ENCODE measurements around the gene PLP2.
A peak's percentile ranks its signal among the peaks of the same experiment; 100 is the strongest.
"Not testable (repeated sequence)": the region's sequence is repeated elsewhere in the genome, so short reads cannot be mapped to it uniquely, and the experiment has no call there.

PLP2 gene

DNA sequence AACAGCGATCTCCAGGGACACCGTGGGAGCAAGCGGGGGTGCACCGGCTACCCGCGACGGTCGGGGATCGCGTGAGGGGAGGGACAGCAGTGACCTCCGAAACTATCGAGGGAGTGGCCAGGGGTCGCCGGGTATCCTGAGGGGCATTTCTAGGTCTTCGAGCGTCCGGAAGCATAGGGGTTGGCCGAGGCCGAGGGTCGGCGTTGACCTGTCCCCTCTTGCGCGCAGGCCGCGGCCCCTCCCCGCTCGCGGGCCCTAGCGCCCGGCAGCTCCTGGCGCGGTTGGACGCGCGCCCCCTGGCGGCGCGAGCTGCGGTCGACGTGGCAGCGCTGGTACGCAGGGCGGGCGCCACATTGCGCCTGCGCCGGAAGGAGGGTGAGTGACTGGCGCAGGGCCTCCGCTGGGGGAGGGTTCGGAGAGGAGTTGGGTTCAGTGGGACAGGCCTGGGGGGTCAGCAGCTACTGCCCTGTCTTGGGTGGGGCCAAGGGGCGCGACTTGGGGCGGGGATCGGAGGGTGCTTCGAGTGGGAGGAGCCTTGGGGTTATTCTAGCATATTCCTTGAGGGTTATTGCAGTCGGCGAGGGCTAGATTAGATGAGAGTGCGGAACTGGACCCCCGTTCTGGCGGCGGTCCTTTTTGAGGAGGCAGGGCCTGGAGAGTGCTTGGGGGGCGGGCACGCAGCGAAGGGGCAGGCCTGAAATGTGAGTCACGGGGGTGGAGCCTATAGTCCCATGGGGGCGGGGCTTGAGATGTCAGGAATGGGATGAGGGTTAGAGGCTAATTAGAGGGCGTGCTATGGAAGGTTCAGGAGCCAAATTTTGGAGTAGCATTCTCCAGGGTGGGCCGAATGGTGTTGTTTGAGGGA lies 7.9 kb upstream of the PLP2 start:
- peak; percentile 68 for DNase-seq

DNA sequence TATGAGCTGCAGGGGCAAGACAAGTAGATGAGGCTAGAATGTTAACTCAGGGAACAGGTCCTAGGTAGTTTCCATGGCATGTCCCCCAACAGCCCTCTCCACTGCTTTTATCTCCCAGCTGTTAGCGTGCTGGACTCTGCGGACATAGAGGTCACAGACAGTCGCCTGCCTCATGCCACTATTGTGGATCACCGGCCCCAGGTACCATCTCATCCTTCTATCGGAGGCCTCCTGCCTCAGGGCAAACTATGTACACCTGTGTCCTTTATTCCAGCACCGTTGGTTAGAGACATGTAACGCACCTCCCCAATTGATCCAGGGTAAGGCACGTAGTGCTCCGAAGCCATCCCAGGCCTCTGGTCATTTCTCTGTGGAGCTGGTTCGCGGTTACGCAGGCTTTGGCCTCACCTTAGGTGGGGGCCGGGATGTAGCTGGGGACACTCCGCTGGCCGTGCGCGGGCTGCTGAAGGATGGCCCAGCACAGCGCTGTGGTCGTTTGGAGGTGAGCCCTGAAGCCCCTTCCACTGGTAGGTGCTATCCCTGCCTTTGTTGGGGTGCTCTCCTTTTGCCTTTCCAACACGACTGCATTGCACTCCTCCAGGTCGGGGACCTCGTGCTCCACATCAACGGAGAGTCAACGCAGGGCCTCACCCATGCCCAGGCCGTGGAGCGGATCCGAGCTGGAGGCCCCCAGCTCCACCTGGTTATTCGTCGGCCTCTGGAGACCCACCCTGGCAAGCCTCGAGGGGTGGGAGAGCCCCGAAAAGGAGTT lies 6.9 kb upstream of the PLP2 start:
- no peak for DNase-seq

GRCh38 chrX:49165901-49166881 lies 5.5 kb upstream of the PLP2 start:
- peak; percentile 52 for DNase-seq

DNA sequence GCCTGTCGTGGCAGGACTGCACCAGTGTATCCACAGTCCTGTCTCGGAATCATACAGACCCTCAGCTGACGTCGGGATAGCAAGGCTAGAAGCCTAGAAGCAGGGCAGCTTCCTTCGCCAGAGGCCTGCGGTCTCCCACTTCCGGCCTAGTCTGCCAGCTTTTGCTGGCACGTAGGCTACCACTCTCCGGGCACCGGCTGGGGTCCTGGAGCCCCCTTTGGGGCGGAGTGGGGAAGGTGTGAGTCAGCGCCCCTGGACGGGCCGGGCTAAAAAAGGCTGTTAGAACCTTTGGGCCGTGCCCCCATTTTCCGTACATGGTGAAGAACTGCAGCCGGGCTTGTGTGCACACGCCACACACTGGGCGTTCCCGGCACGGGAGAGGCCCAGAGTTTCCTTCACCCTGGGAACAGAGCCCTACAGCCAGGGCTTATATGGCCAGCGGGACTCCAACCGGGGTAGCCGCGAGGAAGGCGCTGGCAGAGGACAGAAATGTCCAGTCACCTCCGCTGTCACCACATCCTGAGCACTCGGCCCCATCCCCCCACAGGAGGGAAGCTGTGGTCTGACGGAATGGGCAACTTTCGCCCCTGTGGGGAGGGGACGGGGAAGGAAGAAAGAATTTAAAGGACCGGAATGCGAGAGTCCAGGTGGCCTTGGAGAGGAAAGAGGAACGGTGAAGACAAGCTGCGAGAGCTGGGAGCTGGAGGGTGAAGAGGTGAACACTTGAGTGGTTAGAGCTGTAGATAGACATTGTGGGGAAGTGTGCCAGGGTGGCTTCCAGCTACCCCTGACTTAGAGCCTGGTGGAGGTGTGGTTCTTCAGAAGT lies 4.6 kb upstream of the PLP2 start:
- DNase-seq, result peak; percentile 56

GRCh38 chrX:49167740-49168108 lies 4.0 kb upstream of the PLP2 start:
- no peak for DNase-seq

DNA sequence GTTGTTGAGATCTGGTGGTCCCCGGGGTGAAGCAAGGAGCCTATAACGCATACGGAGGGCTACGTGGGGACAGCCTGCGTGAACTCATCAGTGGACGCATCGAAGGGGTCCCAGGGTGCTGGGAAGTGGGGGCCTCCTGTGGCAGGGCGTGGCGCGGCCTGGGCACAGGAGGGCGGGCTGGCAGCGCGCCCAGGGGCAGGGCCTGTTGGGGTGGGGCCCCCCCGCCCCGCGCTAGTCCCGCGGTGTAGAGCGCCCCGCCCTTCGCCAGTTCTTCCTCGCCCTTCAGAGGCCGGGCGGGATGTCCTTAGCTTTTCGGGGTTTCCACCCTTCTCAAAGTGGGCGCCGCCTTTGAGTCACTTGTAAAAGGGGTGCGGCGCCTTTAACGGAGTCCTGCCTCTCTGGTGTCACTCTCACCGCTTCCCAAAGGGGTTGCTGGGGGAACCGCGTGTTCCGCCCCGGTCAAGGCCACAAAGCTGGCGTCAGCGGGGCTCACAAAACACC lies 632 bp downstream of the PLP2 start:
- DNase-seq, result peak; percentile 41

GRCh38 chrX:49173544-49173943 lies 1.8 kb downstream of the PLP2 start:
- DNase-seq, result not testable (repeated sequence)

- no peak for DNase-seq
Measured at GRCh38 chrX:49174723-49175122, 3.0 kb downstream of the PLP2 start.

- DNase-seq, result no peak
Measured at GRCh38 chrX:49175435-49176274, 4.0 kb downstream of the PLP2 start.

DNA sequence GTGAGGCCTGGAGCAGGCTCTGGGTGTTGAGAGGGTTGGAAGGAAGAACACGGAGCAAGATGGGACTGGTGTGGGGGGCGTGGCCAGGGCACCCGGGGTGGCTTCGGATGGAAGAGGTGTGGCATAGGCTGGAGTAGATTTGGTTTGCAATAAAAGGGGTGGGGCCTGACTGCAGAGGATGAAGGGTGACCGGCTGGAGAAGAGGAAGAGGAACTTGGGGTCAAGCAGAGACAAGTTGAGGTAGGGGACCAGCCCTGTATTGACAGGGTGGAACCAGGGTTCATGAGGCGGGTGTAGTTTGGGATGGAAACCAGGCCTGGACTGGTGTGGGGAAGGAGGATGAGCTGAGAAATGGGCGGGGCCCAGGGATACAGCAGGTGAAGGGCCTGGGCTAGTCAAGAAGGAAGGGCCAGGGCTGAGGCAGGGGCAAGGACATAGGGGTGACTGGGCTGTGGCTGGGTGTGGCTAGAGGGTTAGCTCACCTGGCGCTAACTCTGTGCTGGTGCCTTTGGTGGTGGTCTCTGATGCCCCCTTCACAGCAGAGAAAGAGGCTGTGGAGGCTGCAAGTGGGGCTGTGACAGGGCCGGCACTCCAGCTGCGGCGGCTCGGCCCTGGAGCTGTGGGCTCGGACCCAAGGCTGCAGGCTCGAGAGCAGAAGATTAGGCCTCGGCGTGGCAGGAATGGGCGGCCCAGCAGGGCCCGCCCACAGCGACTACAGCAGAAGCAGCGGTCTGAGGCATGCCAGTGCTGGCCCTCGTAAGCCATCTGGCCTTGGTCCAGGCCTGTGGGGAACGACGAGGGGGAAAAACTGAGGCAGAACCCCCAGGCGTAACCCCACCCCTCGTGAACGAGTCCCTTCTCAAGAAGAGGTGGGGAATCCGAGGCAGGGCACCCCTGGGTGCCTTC lies 5.0 kb downstream of the PLP2 start:
- no peak for DNase-seq

DNA sequence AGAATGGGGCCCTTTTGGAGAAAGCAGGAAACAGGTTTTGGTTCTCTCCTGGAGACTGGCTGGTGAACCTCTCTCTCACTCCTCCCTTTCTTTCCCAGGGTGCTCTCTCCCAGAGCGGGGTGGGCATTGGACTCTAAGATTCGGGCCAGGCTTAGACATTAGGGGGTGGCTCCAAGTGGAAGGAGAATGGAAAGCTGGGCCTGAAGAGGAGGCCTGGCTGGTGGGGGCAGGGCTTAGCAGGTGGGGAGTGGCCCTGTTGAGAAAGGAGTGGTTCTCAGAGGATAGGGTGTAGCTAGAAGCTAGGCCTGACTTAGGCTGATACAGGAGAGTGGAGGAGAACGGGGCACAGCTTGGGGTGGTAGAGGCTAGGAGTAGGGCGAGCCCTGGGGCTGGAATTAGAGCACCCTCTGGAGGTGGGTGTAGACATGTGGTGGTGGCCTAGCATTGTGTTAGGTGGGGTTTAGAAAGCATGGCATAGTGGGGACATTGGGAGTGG lies 5.7 kb downstream of the PLP2 start:
- no peak for DNase-seq

GRCh38 chrX:49177873-49178480 lies 6.3 kb downstream of the PLP2 start:
- DNase-seq, result no peak

DNA sequence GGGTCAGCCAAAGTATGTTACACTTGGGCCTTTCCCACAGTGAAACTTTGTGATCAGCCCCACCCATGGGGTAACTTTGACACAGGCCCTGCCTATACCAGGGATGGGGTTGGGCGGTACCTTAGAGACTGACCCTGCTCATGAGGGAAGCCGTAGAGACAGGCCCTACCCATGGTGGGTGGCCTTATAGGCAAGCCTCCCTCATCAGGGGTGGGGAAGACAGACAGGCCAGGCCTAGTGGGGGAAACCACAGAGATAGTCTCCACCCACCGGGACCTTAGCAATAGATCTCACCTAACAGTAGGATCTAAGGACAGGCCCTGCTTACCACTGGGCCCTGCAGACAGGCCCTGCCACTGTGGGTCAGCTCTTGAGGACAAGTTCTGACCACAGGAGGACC lies 6.8 kb downstream of the PLP2 start:
- no peak for DNase-seq

- DNase-seq, result no peak
Measured at GRCh38 chrX:49179358-49179757, 7.7 kb downstream of the PLP2 start.

DNA sequence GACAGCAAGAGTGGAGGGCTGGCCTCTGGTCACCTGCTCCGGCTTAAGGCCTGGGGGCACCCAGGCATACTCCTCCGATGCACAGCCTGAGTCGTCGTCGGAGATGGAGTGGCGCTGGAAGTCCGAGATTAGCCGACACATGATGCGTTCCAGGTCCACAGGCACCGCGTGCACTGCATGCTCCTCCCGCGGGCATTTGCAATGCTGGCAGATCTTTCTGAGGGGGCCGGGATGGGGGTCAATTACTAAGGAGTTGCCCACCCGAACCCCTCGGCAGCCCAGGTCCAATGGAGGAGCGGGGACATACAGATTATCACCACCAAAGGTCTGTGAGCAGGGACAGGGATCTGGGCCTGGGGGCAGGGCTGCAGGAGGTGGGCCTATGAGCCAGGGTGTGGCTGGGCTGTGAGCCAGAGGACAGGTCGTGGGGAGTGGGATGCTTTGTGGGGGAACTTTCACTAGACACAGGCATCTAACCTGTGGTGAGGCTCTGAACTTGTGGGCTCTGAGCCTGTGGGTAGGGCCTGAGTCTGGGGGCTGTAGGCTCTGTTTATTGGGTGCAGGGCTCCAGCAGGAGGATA lies 12.1 kb downstream of the PLP2 start:
- DNase-seq, result no peak

GRCh38 chrX:49184294-49185281 lies 12.9 kb downstream of the PLP2 start:
- no peak for DNase-seq

Measured in T-helper 9 cell (primary cell).